Measurements from ENCODE around the gene TRAF4.

TRAF4 gene

DNA sequence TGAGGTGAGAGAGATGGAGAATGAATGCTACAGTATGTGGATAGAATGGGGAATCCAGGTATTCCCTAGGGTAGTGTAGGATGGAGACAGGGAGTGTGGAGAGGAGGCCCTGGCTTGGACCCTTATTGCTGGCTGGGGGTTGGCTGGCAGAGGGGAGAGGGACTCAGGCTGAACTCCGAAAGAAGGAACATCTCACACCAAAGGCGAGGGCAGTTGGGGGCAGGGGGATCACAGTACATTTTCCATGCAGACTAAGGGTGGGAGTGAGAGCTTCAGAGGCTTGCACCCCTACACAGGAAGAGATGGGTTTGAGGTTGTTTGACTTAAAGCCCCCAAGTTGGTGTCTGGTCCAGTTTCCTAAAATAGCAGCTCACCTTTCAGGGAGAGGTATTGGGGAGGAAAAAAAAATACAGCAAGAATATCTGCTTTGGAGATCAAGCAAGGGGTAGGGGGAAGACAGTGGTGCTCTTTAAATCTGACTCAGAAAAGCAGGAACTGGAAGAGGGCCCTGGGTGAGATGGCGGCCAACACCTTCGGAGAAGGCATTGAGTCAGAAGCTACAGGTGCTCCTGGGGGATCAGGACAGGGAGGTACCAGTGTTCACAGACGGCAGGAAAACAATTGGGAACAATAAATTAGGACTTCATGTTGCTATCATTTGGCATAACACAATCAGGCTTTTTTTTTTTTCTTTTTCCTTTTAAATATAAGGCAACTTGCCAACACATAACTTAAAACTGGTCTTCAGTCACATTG, 12.4 kb downstream of the TRAF4 start:
- Histone ChIP-seq H3K4me3 (ENCODE audit: low read depth in 1 of 2, low read length in 2 of 2) (no peak overlapping the region), H3K27ac (ENCODE audit: low read length) (no peak overlapping the region), H3K9me3 (ENCODE audit: control insufficient read depth in 1 of 2, low read length in 2 of 2) (no peaks in the 10 kb centered on the region), H3K4me1 (ENCODE audit: control insufficient read depth in 1 of 2, insufficient read depth in 2 of 2, low read length in 2 of 2) (peaks cover 0 to 8% of the 10 kb centered on the region in 2 donors), H3K27me3 (ENCODE audit: low read depth, low read length) (no peaks in the 10 kb centered on the region), H3K36me3 (ENCODE audit: control insufficient read depth in 1 of 2, insufficient read depth in 2 of 2, low read length in 2 of 2) (peaks cover 22 to 26% of the 10 kb centered on the region in 2 donors)

- H3K4me1 ChIP-seq (ENCODE audit: control insufficient read depth in 1 of 2, insufficient read depth in 2 of 2, low read length in 2 of 2) = peaks cover 0 to 15% of the 10 kb centered on the region in 2 donors
- peaks cover 22 to 34% of the 10 kb centered on the region in 2 donors for H3K36me3 ChIP-seq (ENCODE audit: control insufficient read depth in 1 of 2, insufficient read depth in 2 of 2, low read length in 2 of 2)
- H3K4me3 ChIP-seq (ENCODE audit: low read depth in 1 of 2, low read length in 2 of 2) = no peak overlapping the region
- no peaks in the 10 kb centered on the region for H3K9me3 ChIP-seq (ENCODE audit: control insufficient read depth in 1 of 2, low read length in 2 of 2)
- H3K27me3 ChIP-seq (ENCODE audit: low read depth, low read length) = no peaks in the 10 kb centered on the region
- H3K27ac ChIP-seq (ENCODE audit: low read length) = no peak overlapping the region
These were observed 14.8 kb downstream of the TRAF4 start for GRCh38 chr17:28758411-28759121.

DNA sequence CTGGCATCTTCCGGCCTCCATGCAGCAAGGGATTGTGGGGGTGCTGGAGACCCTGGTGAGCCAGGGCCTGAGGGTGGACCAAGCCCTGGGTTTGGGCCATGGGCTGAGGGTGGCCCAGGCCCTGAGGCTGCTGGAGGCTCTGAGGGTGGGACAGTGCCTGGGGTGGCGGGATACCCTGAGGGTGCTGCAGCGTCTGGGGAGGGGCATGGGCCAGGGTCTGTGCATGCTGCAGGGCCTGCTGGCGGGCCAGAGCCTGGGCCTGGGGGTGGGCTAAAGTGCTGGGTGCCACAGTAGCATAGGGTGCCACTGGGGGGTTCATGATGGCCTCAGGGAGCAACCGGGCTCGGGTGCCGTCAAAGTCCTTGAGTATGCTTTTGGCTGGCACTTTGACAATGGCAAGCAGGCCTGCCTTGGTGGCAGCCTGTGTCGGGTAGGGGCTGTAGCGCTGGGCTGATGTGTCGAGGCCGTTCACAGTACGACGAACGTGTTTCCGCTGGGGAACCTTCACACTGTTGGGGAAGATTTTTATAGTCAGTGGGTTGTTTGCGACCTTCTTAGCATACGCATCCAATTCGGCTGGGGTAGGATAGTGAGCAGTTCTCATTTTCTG, 15.6 kb downstream of the TRAF4 start:
- H3K9me3 ChIP-seq (ENCODE audit: control insufficient read depth in 1 of 2, low read length in 2 of 2) = no peaks in the 10 kb centered on the region
- H3K4me1 ChIP-seq (ENCODE audit: control insufficient read depth in 1 of 2, insufficient read depth in 2 of 2, low read length in 2 of 2) = peaks cover 0 to 15% of the 10 kb centered on the region in 2 donors
- H3K27ac ChIP-seq (ENCODE audit: low read length) = no peak overlapping the region
- H3K36me3 ChIP-seq (ENCODE audit: control insufficient read depth in 1 of 2, insufficient read depth in 2 of 2, low read length in 2 of 2) = peaks cover 22 to 34% of the 10 kb centered on the region in 2 donors
- H3K27me3 ChIP-seq (ENCODE audit: low read depth, low read length) = no peaks in the 10 kb centered on the region
- no peak overlapping the region for H3K4me3 ChIP-seq (ENCODE audit: low read depth in 1 of 2, low read length in 2 of 2)

GRCh38 chr17:28760601-28761562, 17.1 kb downstream of the TRAF4 start:
- no peaks in the 10 kb centered on the region for H3K27me3 ChIP-seq (ENCODE audit: low read depth, low read length)
- no peaks in the 10 kb centered on the region for H3K9me3 ChIP-seq (ENCODE audit: control insufficient read depth in 1 of 2, low read length in 2 of 2)
- no peak overlapping the region for H3K4me3 ChIP-seq (ENCODE audit: low read depth in 1 of 2, low read length in 2 of 2)
- no peak overlapping the region for H3K27ac ChIP-seq (ENCODE audit: low read length)
- H3K4me1 ChIP-seq (ENCODE audit: control insufficient read depth in 1 of 2, insufficient read depth in 2 of 2, low read length in 2 of 2) = peaks cover 0 to 15% of the 10 kb centered on the region in 2 donors
- H3K36me3 ChIP-seq (ENCODE audit: control insufficient read depth in 1 of 2, insufficient read depth in 2 of 2, low read length in 2 of 2) = peaks cover 30 to 43% of the 10 kb centered on the region in 2 donors

DNA sequence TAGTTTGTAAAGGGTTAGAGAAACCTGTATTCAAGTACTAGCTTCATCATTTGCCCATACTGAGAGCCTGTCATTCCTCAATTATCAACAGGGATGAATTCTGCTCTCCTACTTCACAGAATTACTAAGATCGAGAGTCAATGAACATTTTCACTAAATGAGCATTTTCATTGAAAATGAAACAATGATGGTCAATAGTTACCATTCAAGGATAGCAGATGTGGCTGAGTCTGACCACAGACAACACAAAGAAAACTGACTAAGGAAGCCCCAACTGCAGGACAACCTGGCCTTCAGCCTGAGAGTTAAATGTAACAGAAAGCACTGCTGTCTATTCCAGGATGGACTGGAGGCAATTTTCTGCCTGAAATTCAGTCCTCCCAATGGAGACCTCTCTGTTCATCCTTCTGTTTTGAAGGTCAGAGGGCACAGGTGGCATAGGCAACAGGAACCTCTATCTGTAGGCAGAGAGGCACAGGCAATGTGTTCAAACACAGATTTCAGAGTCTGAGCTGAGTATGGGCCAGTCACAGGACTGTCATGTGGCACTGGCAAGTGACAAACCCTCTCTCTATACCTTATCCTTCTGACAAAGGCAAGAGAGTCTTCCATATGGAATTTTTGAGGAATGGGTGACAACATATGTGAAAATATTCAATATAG, 19.5 kb downstream of the TRAF4 start:
- no peaks in the 10 kb centered on the region for H3K9me3 ChIP-seq (ENCODE audit: control insufficient read depth in 1 of 2, low read length in 2 of 2)
- no peak overlapping the region for H3K4me3 ChIP-seq (ENCODE audit: low read depth in 1 of 2, low read length in 2 of 2)
- H3K36me3 ChIP-seq (ENCODE audit: control insufficient read depth in 1 of 2, insufficient read depth in 2 of 2, low read length in 2 of 2) = peaks cover 21 to 35% of the 10 kb centered on the region in 2 donors
- H3K27me3 ChIP-seq (ENCODE audit: low read depth, low read length) = no peaks in the 10 kb centered on the region
- H3K4me1 ChIP-seq (ENCODE audit: control insufficient read depth in 1 of 2, insufficient read depth in 2 of 2, low read length in 2 of 2) = peaks cover 0 to 15% of the 10 kb centered on the region in 2 donors
- H3K27ac ChIP-seq (ENCODE audit: low read length) = no peak overlapping the region

DNA sequence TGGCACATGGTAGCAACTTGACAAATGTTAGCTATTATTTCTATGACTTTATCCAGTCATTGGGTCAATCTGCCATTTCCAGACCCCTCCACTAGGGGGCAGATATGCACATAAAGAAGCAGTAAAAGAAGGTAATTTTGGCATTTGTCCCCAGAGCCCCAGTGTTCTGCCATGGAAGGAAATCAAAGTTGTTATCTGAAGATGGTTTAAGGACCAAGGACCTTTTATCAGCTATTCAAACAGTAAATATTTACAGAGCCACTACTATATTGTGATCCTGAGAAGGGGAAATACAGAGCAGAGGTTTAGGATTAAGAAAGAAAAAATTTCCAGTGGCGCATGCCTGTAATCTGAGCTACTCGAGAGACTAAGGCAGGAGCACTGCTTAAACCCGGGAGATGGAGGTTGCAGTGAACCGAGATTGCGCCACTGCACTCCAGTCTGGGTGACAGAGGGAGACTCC, 20.0 kb downstream of the TRAF4 start:
- Histone ChIP-seq H3K36me3 (ENCODE audit: control insufficient read depth in 1 of 2, insufficient read depth in 2 of 2, low read length in 2 of 2) (peaks cover 16 to 29% of the 10 kb centered on the region in 2 donors), H3K27ac (ENCODE audit: low read length) (no peak overlapping the region), H3K4me1 (ENCODE audit: control insufficient read depth in 1 of 2, insufficient read depth in 2 of 2, low read length in 2 of 2) (peaks cover 0 to 15% of the 10 kb centered on the region in 2 donors)

GRCh38 chr17:28765038-28765437, 21.2 kb downstream of the TRAF4 start:
- no peaks in the 10 kb centered on the region for H3K9me3 ChIP-seq (ENCODE audit: control insufficient read depth in 1 of 2, low read length in 2 of 2)
- peaks cover 8 to 26% of the 10 kb centered on the region in 2 donors for H3K36me3 ChIP-seq (ENCODE audit: control insufficient read depth in 1 of 2, insufficient read depth in 2 of 2, low read length in 2 of 2)

More for the DNA sequence above, 20.0 kb downstream of the TRAF4 start:
- H3K9me3 ChIP-seq (ENCODE audit: control insufficient read depth in 1 of 2, low read length in 2 of 2) = no peaks in the 10 kb centered on the region
- no peaks in the 10 kb centered on the region for H3K27me3 ChIP-seq (ENCODE audit: low read depth, low read length)
- H3K4me3 ChIP-seq (ENCODE audit: low read depth in 1 of 2, low read length in 2 of 2) = no peak overlapping the region

GRCh38 chr17:28773736-28774135, 29.9 kb downstream of the TRAF4 start:
- H3K27ac ChIP-seq (ENCODE audit: low read length) = no peak overlapping the region
- H3K36me3 ChIP-seq (ENCODE audit: control insufficient read depth in 1 of 2, insufficient read depth in 2 of 2, low read length in 2 of 2) = no peaks in the 10 kb centered on the region
- H3K27me3 ChIP-seq (ENCODE audit: low read depth, low read length) = no peaks in the 10 kb centered on the region
- H3K9me3 ChIP-seq (ENCODE audit: control insufficient read depth in 1 of 2, low read length in 2 of 2) = no peaks in the 10 kb centered on the region
- H3K4me3 ChIP-seq (ENCODE audit: low read depth in 1 of 2, low read length in 2 of 2) = no peak overlapping the region
- H3K4me1 ChIP-seq (ENCODE audit: control insufficient read depth in 1 of 2, insufficient read depth in 2 of 2, low read length in 2 of 2) = no peaks in the 10 kb centered on the region

More at GRCh38 chr17:28765038-28765437, 21.2 kb downstream of the TRAF4 start:
- Histone ChIP-seq H3K4me1 (ENCODE audit: control insufficient read depth in 1 of 2, insufficient read depth in 2 of 2, low read length in 2 of 2) (peaks cover 0 to 15% of the 10 kb centered on the region in 2 donors), H3K4me3 (ENCODE audit: low read depth in 1 of 2, low read length in 2 of 2) (no peak overlapping the region), H3K27me3 (ENCODE audit: low read depth, low read length) (no peaks in the 10 kb centered on the region), H3K27ac (ENCODE audit: low read length) (no peak overlapping the region)

- H3K4me3 ChIP-seq (ENCODE audit: low read depth in 1 of 2, low read length in 2 of 2) = no peak overlapping the region
- H3K4me1 ChIP-seq (ENCODE audit: control insufficient read depth in 1 of 2, insufficient read depth in 2 of 2, low read length in 2 of 2) = no peaks in the 10 kb centered on the region
- H3K27ac ChIP-seq (ENCODE audit: low read length) = no peak overlapping the region
- no peaks in the 10 kb centered on the region for H3K36me3 ChIP-seq (ENCODE audit: control insufficient read depth in 1 of 2, insufficient read depth in 2 of 2, low read length in 2 of 2)
- H3K9me3 ChIP-seq (ENCODE audit: control insufficient read depth in 1 of 2, low read length in 2 of 2) = no peaks in the 10 kb centered on the region
- H3K27me3 ChIP-seq (ENCODE audit: low read depth, low read length) = no peaks in the 10 kb centered on the region
These were observed 30.4 kb downstream of the TRAF4 start for GRCh38 chr17:28774206-28774605.

- Histone ChIP-seq H3K9me3 (ENCODE audit: control insufficient read depth in 1 of 2, low read length in 2 of 2) (no peaks in the 10 kb centered on the region), H3K4me3 (ENCODE audit: low read depth in 1 of 2, low read length in 2 of 2) (no peak overlapping the region), H3K36me3 (ENCODE audit: control insufficient read depth in 1 of 2, insufficient read depth in 2 of 2, low read length in 2 of 2) (no peaks in the 10 kb centered on the region), H3K27ac (ENCODE audit: low read length) (no peak overlapping the region), H3K27me3 (ENCODE audit: low read depth, low read length) (no peaks in the 10 kb centered on the region), H3K4me1 (ENCODE audit: control insufficient read depth in 1 of 2, insufficient read depth in 2 of 2, low read length in 2 of 2) (no peaks in the 10 kb centered on the region)
These were observed 33.4 kb downstream of the TRAF4 start for GRCh38 chr17:28777178-28777577.

All from muscle layer of duodenum (tissue), 2 donors.